NCI-H146 (cell line): ENCODE data around the gene SLC25A11.

Experiments
- DNase-seq: peaks from one replicate; lab custom pipeline; 2025; lab: John Stamatoyannopoulos, UW

The SLC25A11 gene

DNA sequence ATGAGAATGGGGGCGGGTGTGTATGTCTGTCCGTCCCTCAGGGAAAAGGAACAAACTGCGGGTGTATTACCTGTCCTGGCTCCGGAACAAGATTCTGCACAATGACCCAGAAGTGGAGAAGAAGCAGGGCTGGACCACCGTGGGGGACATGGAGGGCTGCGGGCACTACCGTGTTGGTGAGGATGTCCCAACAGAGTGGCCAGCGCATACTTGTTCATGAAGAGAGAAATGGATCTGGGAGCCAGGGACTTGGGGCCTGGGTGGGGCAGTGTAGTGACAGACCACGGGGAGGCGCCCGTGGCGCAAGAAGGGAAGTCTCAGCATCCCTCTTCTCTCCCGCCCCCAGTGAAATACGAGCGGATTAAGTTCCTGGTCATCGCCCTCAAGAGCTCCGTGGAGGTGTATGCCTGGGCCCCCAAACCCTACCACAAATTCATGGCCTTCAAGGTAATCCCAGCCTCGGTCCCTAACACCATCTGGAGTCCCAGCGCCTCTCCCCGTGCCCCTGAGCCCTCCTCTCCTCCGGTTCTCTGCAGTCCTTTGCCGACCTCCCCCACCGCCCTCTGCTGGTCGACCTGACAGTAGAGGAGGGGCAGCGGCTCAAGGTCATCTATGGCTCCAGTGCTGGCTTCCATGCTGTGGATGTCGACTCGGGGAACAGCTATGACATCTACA is 44.1 kb downstream of the SLC25A11 start:
- DNase-seq, result no peak

DNA sequence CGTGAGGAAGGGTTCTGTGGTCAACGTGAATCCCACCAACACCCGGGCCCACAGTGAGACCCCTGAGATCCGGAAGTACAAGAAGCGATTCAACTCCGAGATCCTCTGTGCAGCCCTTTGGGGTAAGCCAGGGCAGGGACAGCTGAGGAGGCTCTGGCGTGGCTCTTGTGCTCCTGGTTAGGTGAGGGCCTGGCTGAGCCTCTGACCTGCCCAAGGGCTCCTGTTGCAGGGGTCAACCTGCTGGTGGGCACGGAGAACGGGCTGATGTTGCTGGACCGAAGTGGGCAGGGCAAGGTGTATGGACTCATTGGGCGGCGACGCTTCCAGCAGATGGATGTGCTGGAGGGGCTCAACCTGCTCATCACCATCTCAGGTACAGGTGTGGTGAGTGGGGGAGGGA is 44.7 kb downstream of the SLC25A11 start:
- no peak for DNase-seq

DNA sequence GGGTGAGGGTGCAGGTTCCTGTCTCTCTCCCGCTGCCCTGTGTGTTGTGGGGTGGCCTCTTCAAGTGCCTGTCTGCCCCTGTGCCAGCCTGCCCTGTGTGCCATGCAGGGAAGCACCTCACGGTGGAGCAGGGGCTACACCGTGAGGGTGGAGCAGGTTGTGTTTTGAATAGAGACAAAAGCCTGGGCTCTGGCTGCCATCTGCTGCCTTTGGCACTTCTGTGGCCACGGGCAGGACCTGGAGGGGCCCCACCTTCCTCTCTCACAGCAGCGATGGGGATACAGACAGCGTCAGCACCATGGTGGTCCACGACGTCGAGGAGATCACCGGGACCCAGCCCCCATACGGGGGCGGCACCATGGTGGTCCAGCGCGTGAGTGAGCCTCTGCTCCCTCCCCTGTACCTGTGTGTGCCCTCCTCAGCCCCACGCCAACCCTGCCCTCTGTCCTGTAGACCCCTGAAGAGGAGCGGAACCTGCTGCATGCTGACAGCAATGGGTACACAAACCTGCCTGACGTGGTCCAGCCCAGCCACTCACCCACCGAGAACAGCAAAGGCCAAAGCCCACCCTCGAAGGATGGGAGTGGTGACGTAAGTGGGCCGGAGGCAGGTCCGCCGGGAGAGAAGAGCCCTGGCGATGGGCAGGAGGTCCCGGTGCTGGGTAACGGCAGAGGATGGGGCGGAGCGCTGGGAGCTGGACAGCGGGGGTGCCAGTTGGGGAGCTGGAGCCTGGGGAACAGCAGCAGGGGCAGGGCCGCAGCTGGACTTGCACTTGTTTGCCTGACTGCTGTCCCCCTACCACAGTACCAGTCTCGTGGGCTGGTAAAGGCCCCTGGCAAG is 45.9 kb downstream of the SLC25A11 start:
- no peak for DNase-seq

DNA sequence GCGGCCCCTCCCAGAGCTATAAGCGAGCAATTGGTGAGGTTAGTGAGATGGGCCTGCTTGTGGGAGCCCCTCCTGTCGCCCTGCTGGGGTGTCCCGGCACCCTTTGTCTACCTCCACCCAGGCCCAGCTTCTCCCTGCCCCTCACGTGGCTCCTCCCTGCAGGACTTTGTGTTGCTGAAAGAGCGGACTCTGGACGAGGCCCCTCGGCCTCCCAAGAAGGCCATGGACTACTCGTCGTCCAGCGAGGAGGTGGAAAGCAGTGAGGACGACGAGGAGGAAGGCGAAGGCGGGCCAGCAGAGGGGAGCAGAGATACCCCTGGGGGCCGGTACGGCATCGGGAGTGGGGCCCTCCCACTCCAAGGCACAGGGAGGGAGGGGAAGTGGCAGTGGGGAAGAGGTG is 46.6 kb downstream of the SLC25A11 start:
- no peak for DNase-seq

DNA sequence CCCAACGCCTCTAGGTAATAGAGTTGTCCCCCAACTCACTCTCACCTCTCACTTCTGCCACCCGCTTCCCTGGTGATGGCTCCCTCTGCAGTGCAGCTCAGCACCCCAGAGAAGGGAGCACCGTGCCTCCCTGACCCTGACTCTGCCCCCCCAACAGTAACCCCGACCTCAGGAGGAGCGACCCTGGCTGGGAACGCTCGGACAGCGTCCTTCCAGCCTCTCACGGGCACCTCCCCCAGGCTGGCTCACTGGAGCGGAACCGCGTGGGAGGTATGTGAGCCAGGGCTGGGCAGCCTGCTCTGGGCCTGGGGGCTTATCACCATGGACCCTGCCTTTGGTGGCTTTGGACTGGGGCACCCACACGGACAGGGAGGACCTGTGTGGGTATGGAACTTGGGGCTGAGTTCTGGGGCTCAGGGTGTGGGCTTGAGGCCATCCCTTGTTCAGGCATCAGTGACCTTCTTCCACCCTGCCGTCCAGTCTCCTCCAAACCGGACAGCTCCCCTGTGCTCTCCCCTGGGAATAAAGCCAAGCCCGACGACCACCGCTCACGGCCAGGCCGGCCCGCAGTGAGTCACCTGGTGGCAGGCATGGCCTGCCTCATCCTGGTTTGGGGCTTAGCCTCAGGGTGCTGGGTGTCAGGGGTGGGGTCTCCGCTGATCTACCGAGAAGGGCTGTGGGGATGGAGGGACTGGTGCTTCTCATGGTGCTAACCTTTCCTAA is 47.2 kb downstream of the SLC25A11 start:
- DNase-seq, result no peak

DNA sequence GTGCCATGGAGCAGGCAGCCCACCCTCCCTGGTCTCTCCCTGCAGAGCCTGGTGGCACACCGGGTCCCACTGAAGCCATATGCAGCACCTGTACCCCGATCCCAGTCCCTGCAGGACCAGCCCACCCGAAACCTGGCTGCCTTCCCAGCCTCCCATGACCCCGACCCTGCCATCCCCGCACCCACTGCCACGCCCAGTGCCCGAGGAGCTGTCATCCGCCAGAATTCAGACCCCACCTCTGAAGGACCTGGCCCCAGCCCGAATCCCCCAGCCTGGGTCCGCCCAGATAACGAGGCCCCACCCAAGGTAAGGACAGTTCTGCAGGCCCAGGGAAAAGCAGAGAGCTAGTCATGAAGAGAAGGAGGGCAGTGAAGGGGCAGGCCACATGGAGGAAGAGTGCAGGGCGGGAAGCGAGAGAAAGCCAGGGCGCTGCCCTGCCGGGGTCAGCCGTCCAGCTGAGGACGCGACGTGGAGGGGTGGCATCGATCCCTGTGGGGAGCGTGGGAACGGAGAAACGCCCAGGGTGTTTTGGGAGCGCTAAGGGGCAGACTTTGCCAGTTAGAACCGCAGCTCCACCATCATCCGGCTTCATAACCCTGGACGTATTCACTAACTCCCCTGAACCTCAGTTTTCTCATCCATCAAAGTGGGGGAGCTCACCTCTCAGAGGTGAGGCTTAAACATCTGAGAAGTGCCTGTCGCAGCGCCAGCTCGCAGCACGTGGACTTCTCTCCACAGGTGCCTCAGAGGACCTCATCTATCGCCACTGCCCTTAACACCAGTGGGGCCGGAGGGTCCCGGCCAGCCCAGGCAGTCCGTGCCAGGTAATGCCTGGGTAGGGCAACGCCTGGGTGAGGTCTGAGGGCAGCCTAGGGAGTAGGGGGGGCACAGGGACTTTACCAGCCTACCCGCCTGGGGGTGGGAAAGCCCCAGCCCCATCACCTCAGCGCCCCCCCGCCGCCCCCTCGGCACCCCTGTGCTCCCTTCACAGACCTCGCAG is 48.1 kb downstream of the SLC25A11 start:
- DNase-seq, result no peak

DNA sequence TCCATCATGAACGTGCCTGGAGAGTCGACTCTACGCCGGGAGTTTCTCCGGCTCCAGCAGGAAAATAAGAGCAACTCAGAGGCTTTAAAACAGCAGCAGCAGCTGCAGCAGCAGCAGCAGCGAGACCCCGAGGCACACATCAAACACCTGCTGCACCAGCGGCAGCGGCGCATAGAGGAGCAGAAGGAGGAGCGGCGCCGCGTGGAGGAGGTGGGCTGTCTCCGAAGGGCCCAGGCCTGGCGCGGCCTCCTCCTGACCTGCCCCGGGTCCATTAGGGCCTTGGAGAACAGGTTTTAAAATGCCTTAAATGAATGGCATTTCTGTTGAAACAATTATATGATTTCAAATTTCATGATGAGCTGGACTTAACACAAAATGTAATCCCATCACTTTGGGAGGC is 52.3 kb downstream of the SLC25A11 start:
- DNase-seq, result no peak
